Measurements from ENCODE around the gene ARMC6.

Gene ARMC6

GRCh38 chr19:19056636-19057275, 23.4 kb downstream of the ARMC6 start:
- DNase-seq: no peak

- DNase-seq: no peak
Measured at GRCh38 chr19:19057317-19057716, 23.9 kb downstream of the ARMC6 start.

GRCh38 chr19:19057720-19058119, 24.3 kb downstream of the ARMC6 start:
- no peak for DNase-seq

GRCh38 chr19:19059018-19059836, 25.8 kb downstream of the ARMC6 start:
- DNase-seq: no peak

GRCh38 chr19:19059837-19060611, 26.6 kb downstream of the ARMC6 start:
- DNase-seq: no peak

GRCh38 chr19:19061506-19061905, 28.1 kb downstream of the ARMC6 start:
- peak; percentile 46 for DNase-seq

GRCh38 chr19:19062454-19063182, 29.2 kb downstream of the ARMC6 start:
- DNase-seq: no peak

- DNase-seq: peak; percentile 98
Measured at GRCh38 chr19:19063183-19064097, 30.0 kb downstream of the ARMC6 start, which contains the start of gene SLC25A42. Gene SLC25A42, plus strand, starts transcription at chr19:19063994. Its CDS starts 32,131 bp downstream, at chr19:19096125.

GRCh38 chr19:19064098-19064722, 30.8 kb downstream of the ARMC6 start:
- no peak for DNase-seq

GRCh38 chr19:19064811-19065745, 31.7 kb downstream of the ARMC6 start:
- no peak for DNase-seq

- DNase-seq: no peak
Measured at GRCh38 chr19:19067276-19068072, 34.1 kb downstream of the ARMC6 start.

GRCh38 chr19:19068659-19069654, 35.6 kb downstream of the ARMC6 start:
- DNase-seq: no peak

- no peak for DNase-seq
Measured at GRCh38 chr19:19071897-19072296, 38.5 kb downstream of the ARMC6 start.

- no peak for DNase-seq
Measured at GRCh38 chr19:19074196-19074882, 40.9 kb downstream of the ARMC6 start.

GRCh38 chr19:19075126-19075525, 41.7 kb downstream of the ARMC6 start:
- no peak for DNase-seq

- DNase-seq: no peak
Measured at GRCh38 chr19:19076476-19076875, 43.1 kb downstream of the ARMC6 start.

- DNase-seq: peak; percentile 90
Measured at GRCh38 chr19:19077103-19077502, 43.7 kb downstream of the ARMC6 start.
